ENCODE measurements around the gene GADL1. TPM values are rescaled to one million over a fixed set of nuclear protein-coding genes. Genes with fewer than 3 reads are reported as not detected.

GADL1 gene
- total RNA-seq, 4 donors from 2014 or later: not detected

- Histone ChIP-seq H3K27ac (no peak overlapping the region), H3K9me3 (no peaks in the 10 kb centered on the region), H3K4me3 (no peak overlapping the region), H3K36me3 (no peaks in the 10 kb centered on the region), H3K4me1 (peaks cover 0 to 4% (median 0%) of the 10 kb centered on the region in 4 donors), H3K27me3 (no peaks in the 10 kb centered on the region)
- no peak for DNase-seq (ENCODE audit: low spot score in 2 of 2)
- TF ChIP-seq POLR2A (IDR thresholded peaks at IDR 0.05) (no peak), EP300 (IDR thresholded peaks at IDR 0.05) (no peak), CTCF (IDR thresholded peaks at IDR 0.05) (no peak)
- 91 to 92% methylated on average over 3 of the region's 3 CpGs for WGBS, 2 donors
Measured at GRCh38 chr3:30730967-30731366, 163.5 kb downstream of the GADL1 start.

GRCh38 chr3:30729936-30730335 is 164.5 kb downstream of the GADL1 start:
- TF ChIP-seq CTCF (IDR thresholded peaks at IDR 0.05) (no peak), EP300 (IDR thresholded peaks at IDR 0.05) (no peak), POLR2A (IDR thresholded peaks at IDR 0.05) (no peak)
- Histone ChIP-seq H3K27ac (no peak overlapping the region), H3K36me3 (no peaks in the 10 kb centered on the region), H3K4me1 (peaks cover 0 to 4% (median 0%) of the 10 kb centered on the region in 4 donors), H3K27me3 (no peaks in the 10 kb centered on the region), H3K4me3 (no peak overlapping the region), H3K9me3 (no peaks in the 10 kb centered on the region)
- no peak for DNase-seq (ENCODE audit: low spot score in 2 of 2)

GRCh38 chr3:30729512-30729911 is 164.9 kb downstream of the GADL1 start:
- H3K9me3 ChIP-seq: no peaks in the 10 kb centered on the region
- WGBS, 2 donors: 83 to 87% methylated on average over 2 of the region's 2 CpGs

GRCh38 chr3:30728143-30728542 is 166.3 kb downstream of the GADL1 start:
- DNase-seq (ENCODE audit: low spot score in 2 of 2): no peak
- Histone ChIP-seq H3K4me3 (no peak overlapping the region), H3K27me3 (no peaks in the 10 kb centered on the region), H3K9me3 (no peaks in the 10 kb centered on the region), H3K4me1 (peaks cover 0 to 4% (median 0%) of the 10 kb centered on the region in 4 donors), H3K36me3 (no peaks in the 10 kb centered on the region), H3K27ac (no peak overlapping the region)
- 98 to 100% methylated on average over 4 of the region's 4 CpGs for WGBS, 2 donors
- TF ChIP-seq CTCF (IDR thresholded peaks at IDR 0.05) (no peak), POLR2A (IDR thresholded peaks at IDR 0.05) (no peak), EP300 (IDR thresholded peaks at IDR 0.05) (no peak)

More at GRCh38 chr3:30729512-30729911, 164.9 kb downstream of the GADL1 start:
- Histone ChIP-seq H3K36me3 (no peaks in the 10 kb centered on the region), H3K4me1 (peaks cover 0 to 4% (median 0%) of the 10 kb centered on the region in 4 donors), H3K27me3 (no peaks in the 10 kb centered on the region), H3K27ac (no peak overlapping the region), H3K4me3 (no peak overlapping the region)
- no peak for DNase-seq (ENCODE audit: low spot score in 2 of 2)
- TF ChIP-seq POLR2A (IDR thresholded peaks at IDR 0.05) (no peak), EP300 (IDR thresholded peaks at IDR 0.05) (no peak), CTCF (IDR thresholded peaks at IDR 0.05) (no peak)

GRCh38 chr3:30724863-30725262 is 169.6 kb downstream of the GADL1 start:
- H3K36me3 ChIP-seq: no peaks in the 10 kb centered on the region
- WGBS, 2 donors: 94 to 98% methylated on average over 3 of the region's 3 CpGs
- H3K4me3 ChIP-seq: no peak overlapping the region
- H3K4me1 ChIP-seq: peaks cover 0 to 4% (median 0%) of the 10 kb centered on the region in 4 donors
- no peak for DNase-seq (ENCODE audit: low spot score in 2 of 2)
- no peaks in the 10 kb centered on the region for H3K27me3 ChIP-seq
- H3K27ac ChIP-seq: no peak overlapping the region
- H3K9me3 ChIP-seq: no peaks in the 10 kb centered on the region
- TF ChIP-seq EP300 (IDR thresholded peaks at IDR 0.05): no peak
- TF ChIP-seq POLR2A (IDR thresholded peaks at IDR 0.05): no peak
- no peak for TF ChIP-seq CTCF (IDR thresholded peaks at IDR 0.05)

Measured in tibial nerve (tissue), 4 donors.